Neural cell (in vitro differentiated cells): Measurements from ENCODE around the gene MR1. TPM values are rescaled to one million over a fixed set of nuclear protein-coding genes. Genes with fewer than 3 reads are reported as not detected.
"Not testable (repeated sequence)": the region's sequence is repeated elsewhere in the genome, so short reads cannot be mapped to it uniquely, and the experiment has no call there.

Experiments used
- H2AFZ ChIP-seq: fragments of 200-600, 300-800 bp; sonication (generic), shearing (Covaris generic); 2 replicates; pipeline ENCODE4 v1.6.0; 2014; ENCODE audit warnings: low read depth, mild to moderate bottlenecking, antibody characterized with exemption, low read length, moderate library complexity
- H3F3A ChIP-seq: fragments of 200-600 bp; shearing (Covaris generic); 2 replicates; pipeline ENCODE4 v1.6.1; 2016; ENCODE audit warnings: mild to moderate bottlenecking, moderate library complexity, mixed read lengths, antibody characterized with exemption, low read length; ENCODE audit not compliant: insufficient read depth, poor library complexity, severe bottlenecking
- H3K27ac ChIP-seq: fragments of 200-600, 300-800 bp; sonication (generic), shearing (Covaris generic); 2 replicates; pipeline ENCODE4 v1.5.1; 2014; ENCODE audit warnings: mild to moderate bottlenecking, low read length, moderate library complexity
- H3K27me3 ChIP-seq: fragments of 300-800, 200-600 bp; sonication (generic), shearing (Covaris generic); 2 replicates; pipeline ENCODE4 v1.6.0; 2014; ENCODE audit warnings: mild to moderate bottlenecking, low read depth, low read length, moderate library complexity; ENCODE audit not compliant: insufficient read depth
- H3K36me3 ChIP-seq: fragments of 300-800, 200-600 bp; sonication (generic), shearing (Covaris generic); 2 replicates; pipeline ENCODE4 v1.5.1; 2014; ENCODE audit warnings: mild to moderate bottlenecking, antibody characterized with exemption, low read length, moderate library complexity; ENCODE audit not compliant: insufficient read depth
- H3K4me2 ChIP-seq: fragments of 300-800, 200-600 bp; sonication (generic), shearing (Covaris generic); 2 replicates; pipeline ENCODE4 v1.6.0; 2014; ENCODE audit warnings: mild to moderate bottlenecking, low read length
- H3K4me3 ChIP-seq: fragments of 300-800, 200-600 bp; sonication (generic), shearing (Covaris generic); 2 replicates; pipeline ENCODE4 v1.5.1; 2014; ENCODE audit warnings: mild to moderate bottlenecking, low read length, moderate library complexity
- H3K79me2 ChIP-seq: fragments of 200-600 bp; shearing (Covaris generic); replicated peaks from 2 replicates; pipeline ENCODE4 v1.6.0; 2014; ENCODE audit warnings: mild to moderate bottlenecking, low read length, moderate library complexity; ENCODE audit not compliant: insufficient read depth
- H3K9ac ChIP-seq: fragments of 300-800, 200-600 bp; sonication (generic), shearing (Covaris generic); 2 replicates; pipeline ENCODE4 v1.6.1; 2016; ENCODE audit warnings: mild to moderate bottlenecking, low read length, mixed read lengths
- H3K9me2 ChIP-seq: fragments of 200-600 bp; shearing (Covaris generic); 2 replicates; pipeline ENCODE4 v1.6.1; 2016; ENCODE audit warnings: mild to moderate bottlenecking, low read length, mixed read lengths; ENCODE audit not compliant: insufficient read depth
- H3K9me3 ChIP-seq: fragments of 200-600, 300-800 bp; sonication (generic), shearing (Covaris generic); 2 replicates; pipeline ENCODE4 v1.6.1; 2016; ENCODE audit warnings: mild to moderate bottlenecking, mixed run types, low read length, moderate library complexity, mixed read lengths
- H4K20me1 ChIP-seq: fragments of 200-600 bp; shearing (Covaris generic); 2 replicates; pipeline ENCODE4 v1.6.1; 2016; ENCODE audit warnings: mild to moderate bottlenecking, mixed run types; ENCODE audit not compliant: insufficient read depth
- CTCF ChIP-seq: fragments of 450-650 bp; IDR thresholded peaks from 2 replicates; pipeline ENCODE4 v1.5.1; 2014; ENCODE audit warnings: antibody characterized with exemption, mild to moderate bottlenecking, moderate library complexity; ENCODE audit not compliant: poor library complexity, severe bottlenecking
- EP300 ChIP-seq: fragments of 450-650 bp; conservative IDR thresholded peaks from 2 replicates; pipeline ENCODE4 v1.6.1; 2014; ENCODE audit warnings: antibody characterized with exemption, mild to moderate bottlenecking, moderate library complexity; ENCODE audit not compliant: poor library complexity, severe bottlenecking
- EZH2 ChIP-seq: fragments of 200-600, 300-800 bp; shearing (Covaris generic), sonication (generic); IDR thresholded peaks from 2 replicates; pipeline ENCODE4 v1.6.1; 2014; ENCODE audit warnings: antibody characterized with exemption, low read length, borderline replicate concordance, mild to moderate bottlenecking; ENCODE audit not compliant: insufficient read depth, poor library complexity, severe bottlenecking
- MXI1 ChIP-seq: fragments of 450-650 bp; conservative IDR thresholded peaks from 2 replicates; pipeline ENCODE4 v1.6.1; 2014; ENCODE audit warnings: antibody characterized with exemption, mild to moderate bottlenecking; ENCODE audit not compliant: poor library complexity, severe bottlenecking
- POLR2AphosphoS5 ChIP-seq: IDR thresholded peaks from 2 replicates; pipeline ENCODE4 v1.6.1; 2012
- RAD21 ChIP-seq: fragments of 450-650 bp; conservative IDR thresholded peaks from 2 replicates; pipeline ENCODE4 v1.6.1; 2014; ENCODE audit warnings: antibody characterized with exemption, mild to moderate bottlenecking, moderate library complexity
- REST ChIP-seq: IDR thresholded peaks from 2 replicates; pipeline ENCODE4 v1.6.1; 2012; ENCODE audit warnings: borderline replicate concordance
- SMC3 ChIP-seq: fragments of 450-650 bp; conservative IDR thresholded peaks from 2 replicates; pipeline ENCODE4 v1.6.1; 2014; ENCODE audit warnings: antibody characterized with exemption, mild to moderate bottlenecking, moderate library complexity; ENCODE audit not compliant: poor library complexity
- TAF1 ChIP-seq: IDR thresholded peaks from 2 replicates; pipeline ENCODE4 v1.6.1; 2012; ENCODE audit warnings: low read depth
- polyA plus RNA-seq: library from polyadenylated mRNA; depleted of rRNA; stranded (reverse); fragments of >200 nt; gene quantifications from 2 replicates; pipeline ENCODE4 v1.2.3, GENCODE V29; 2014

The MR1 gene
- polyA plus RNA-seq, 1 donor from 2014 or later: not detected

- Histone ChIP-seq H3K9ac (no peak overlapping the region), H3K9me3 (no peaks in the 10 kb centered on the region), H3K4me3 (no peak overlapping the region), H4K20me1 (no peaks in the 10 kb centered on the region), H3K79me2 (no peaks in the 10 kb centered on the region), H3K4me2 (no peak overlapping the region), H3K27me3 (no peaks in the 10 kb centered on the region), H3K36me3 (no peaks in the 10 kb centered on the region), H3K9me2 (no peaks in the 10 kb centered on the region), H3F3A (no peaks in the 10 kb centered on the region), H2AFZ (no peak overlapping the region), H3K27ac (no peak overlapping the region)
- no peak for TF ChIP-seq TAF1
- TF ChIP-seq EP300: no peak
- no peak for TF ChIP-seq SMC3
- TF ChIP-seq REST: no peak
- no peak for TF ChIP-seq MXI1
- TF ChIP-seq RAD21: no peak
- no peak for TF ChIP-seq POLR2AphosphoS5
- no peak for TF ChIP-seq CTCF
- TF ChIP-seq EZH2: no peak
These were observed 9.5 kb downstream of the MR1 start for GRCh38 chr1:181043025-181043888.

- Histone ChIP-seq H3F3A (no peaks in the 10 kb centered on the region), H3K4me3 (no peak overlapping the region), H3K36me3 (no peaks in the 10 kb centered on the region), H3K4me2 (no peak overlapping the region), H2AFZ (no peak overlapping the region), H3K27ac (no peak overlapping the region), H3K9me3 (no peaks in the 10 kb centered on the region), H4K20me1 (no peaks in the 10 kb centered on the region), H3K9ac (no peak overlapping the region), H3K9me2 (no peaks in the 10 kb centered on the region), H3K79me2 (no peaks in the 10 kb centered on the region), H3K27me3 (no peaks in the 10 kb centered on the region)
- TF ChIP-seq EP300 (no peak), CTCF (no peak), REST (no peak), EZH2 (no peak), TAF1 (no peak), POLR2AphosphoS5 (no peak), SMC3 (no peak), MXI1 (no peak)
These were observed 10.7 kb downstream of the MR1 start for GRCh38 chr1:181044449-181044966.

GRCh38 chr1:181045946-181046345, 12.2 kb downstream of the MR1 start:
- not testable (repeated sequence) for H2AFZ ChIP-seq, H3F3A ChIP-seq, H4K20me1 ChIP-seq, H3K36me3 ChIP-seq, H3K4me2 ChIP-seq, H3K27ac ChIP-seq, H3K9ac ChIP-seq, H3K79me2 ChIP-seq, H3K9me3 ChIP-seq, H3K4me3 ChIP-seq, H3K9me2 ChIP-seq, H3K27me3 ChIP-seq
